Adipocyte (in vitro differentiated cells): Measurements from ENCODE around the gene CEP162.
"Not testable (repeated sequence)": the region's sequence is repeated elsewhere in the genome, so short reads cannot be mapped to it uniquely, and the experiment has no call there.

Experiments used
- DNase-seq: peaks from one replicate; pipeline ENCODE4 v3.0.0-alpha.2; 2015; ENCODE audit warnings: low read depth
- H3K27me3 ChIP-seq: replicated peaks from 2 replicates; pipeline ENCODE4 v1.7.0; 2013; ENCODE audit warnings: mild to moderate bottlenecking, low read length, moderate library complexity; ENCODE audit not compliant: control insufficient read depth, insufficient read depth
- H3K36me3 ChIP-seq: 2 replicates; pipeline ENCODE4 v1.7.0; 2013; ENCODE audit warnings: low read length, mild to moderate bottlenecking, moderate library complexity; ENCODE audit not compliant: control insufficient read depth, insufficient read depth, severe bottlenecking
- H3K4me1 ChIP-seq: 2 replicates; pipeline ENCODE4 v1.7.0; 2013; ENCODE audit warnings: mild to moderate bottlenecking, low read length, moderate library complexity; ENCODE audit not compliant: control insufficient read depth, insufficient read depth
- H3K4me3 ChIP-seq: 2 replicates; pipeline ENCODE4 v1.7.0; 2013; ENCODE audit warnings: mild to moderate bottlenecking, low read length, moderate library complexity
- H3K9ac ChIP-seq: 2 replicates; pipeline ENCODE4 v1.7.0; 2013; ENCODE audit warnings: mild to moderate bottlenecking, low read length, moderate library complexity
- H3K9me3 ChIP-seq: 2 replicates; pipeline ENCODE4 v1.7.0; 2013; ENCODE audit warnings: mild to moderate bottlenecking, low read length, moderate library complexity; ENCODE audit not compliant: control insufficient read depth

Gene CEP162

GRCh38 chr6:84177241-84177640, 50.2 kb downstream of the CEP162 start:
- no peaks in the 10 kb centered on the region for H3K4me1 ChIP-seq
- H3K36me3 ChIP-seq = peaks cover 5% of the 10 kb centered on the region

GRCh38 chr6:84172574-84172973, 54.9 kb downstream of the CEP162 start:
- no peaks in the 10 kb centered on the region for H3K27me3 ChIP-seq
- no peak overlapping the region for H3K9ac ChIP-seq
- H3K9me3 ChIP-seq = no peaks in the 10 kb centered on the region
- no peak overlapping the region for H3K4me3 ChIP-seq
- DNase-seq = no peak
- peaks cover 24% of the 10 kb centered on the region for H3K36me3 ChIP-seq
- no peaks in the 10 kb centered on the region for H3K4me1 ChIP-seq

More at GRCh38 chr6:84177241-84177640, 50.2 kb downstream of the CEP162 start:
- no peaks in the 10 kb centered on the region for H3K27me3 ChIP-seq
- no peak overlapping the region for H3K4me3 ChIP-seq
- no peak overlapping the region for H3K9ac ChIP-seq
- no peak for DNase-seq
- no peaks in the 10 kb centered on the region for H3K9me3 ChIP-seq

GRCh38 chr6:84172080-84172479, 55.4 kb downstream of the CEP162 start:
- Histone ChIP-seq H3K27me3 (no peaks in the 10 kb centered on the region), H3K9ac (no peak overlapping the region), H3K36me3 (peaks cover 24% of the 10 kb centered on the region), H3K4me3 (no peak overlapping the region), H3K9me3 (no peaks in the 10 kb centered on the region), H3K4me1 (no peaks in the 10 kb centered on the region)
- DNase-seq = no peak

- H3K4me1 ChIP-seq = no peaks in the 10 kb centered on the region
- peaks cover 24% of the 10 kb centered on the region for H3K36me3 ChIP-seq
- H3K4me3 ChIP-seq = no peak overlapping the region
- no peaks in the 10 kb centered on the region for H3K9me3 ChIP-seq
- no peaks in the 10 kb centered on the region for H3K27me3 ChIP-seq
- no peak overlapping the region for H3K9ac ChIP-seq
- no peak for DNase-seq
Measured at GRCh38 chr6:84167457-84167856, 60.0 kb downstream of the CEP162 start.

- no peaks in the 10 kb centered on the region for H3K4me1 ChIP-seq
- H3K9ac ChIP-seq = no peak overlapping the region
- peaks cover 20% of the 10 kb centered on the region for H3K36me3 ChIP-seq
- H3K9me3 ChIP-seq = no peaks in the 10 kb centered on the region
- no peak overlapping the region for H3K4me3 ChIP-seq
- no peaks in the 10 kb centered on the region for H3K27me3 ChIP-seq
- no peak for DNase-seq
Measured at GRCh38 chr6:84166395-84166794, 61.0 kb downstream of the CEP162 start.

- not testable (repeated sequence) for H3K4me1 ChIP-seq, H3K4me3 ChIP-seq, DNase-seq, H3K9ac ChIP-seq, H3K27me3 ChIP-seq, H3K9me3 ChIP-seq
- peaks cover 19% of the 10 kb centered on the region for H3K36me3 ChIP-seq
Measured at GRCh38 chr6:84164328-84164727, 63.1 kb downstream of the CEP162 start.

- DNase-seq = no peak
- no peak overlapping the region for H3K9ac ChIP-seq
- H3K9me3 ChIP-seq = no peaks in the 10 kb centered on the region
- H3K4me1 ChIP-seq = no peaks in the 10 kb centered on the region
- no peaks in the 10 kb centered on the region for H3K27me3 ChIP-seq
- no peak overlapping the region for H3K4me3 ChIP-seq
- peaks cover 16% of the 10 kb centered on the region for H3K36me3 ChIP-seq
Measured at GRCh38 chr6:84161190-84161589, 66.3 kb downstream of the CEP162 start.

GRCh38 chr6:84156306-84156705, 71.1 kb downstream of the CEP162 start:
- Histone ChIP-seq H3K4me3 (no peak overlapping the region), H3K36me3 (peaks cover 30% of the 10 kb centered on the region), H3K4me1 (no peaks in the 10 kb centered on the region), H3K27me3 (no peaks in the 10 kb centered on the region), H3K9me3 (no peaks in the 10 kb centered on the region), H3K9ac (no peak overlapping the region)
- DNase-seq = no peak

GRCh38 chr6:84151669-84152068, 75.8 kb downstream of the CEP162 start:
- Histone ChIP-seq H3K36me3 (peaks cover 25% of the 10 kb centered on the region), H3K4me3 (no peak overlapping the region), H3K27me3 (no peaks in the 10 kb centered on the region), H3K9me3 (no peaks in the 10 kb centered on the region), H3K9ac (no peak overlapping the region), H3K4me1 (no peaks in the 10 kb centered on the region)
- no peak for DNase-seq

GRCh38 chr6:84150705-84151104, 76.7 kb downstream of the CEP162 start:
- DNase-seq = peak; percentile 62
- Histone ChIP-seq H3K27me3 (no peaks in the 10 kb centered on the region), H3K9me3 (no peaks in the 10 kb centered on the region), H3K4me3 (no peak overlapping the region), H3K9ac (no peak overlapping the region), H3K36me3 (peaks cover 29% of the 10 kb centered on the region), H3K4me1 (no peaks in the 10 kb centered on the region)

- Histone ChIP-seq H3K27me3 (no peaks in the 10 kb centered on the region), H3K9ac (no peak overlapping the region), H3K36me3 (peaks cover 12% of the 10 kb centered on the region), H3K4me3 (no peak overlapping the region), H3K9me3 (no peaks in the 10 kb centered on the region), H3K4me1 (no peaks in the 10 kb centered on the region)
- no peak for DNase-seq
Measured at GRCh38 chr6:84141521-84141920, 85.9 kb downstream of the CEP162 start.

- Histone ChIP-seq H3K4me3 (no peak overlapping the region), H3K9me3 (no peaks in the 10 kb centered on the region), H3K36me3 (no peaks in the 10 kb centered on the region), H3K4me1 (no peaks in the 10 kb centered on the region), H3K9ac (no peak overlapping the region), H3K27me3 (no peaks in the 10 kb centered on the region)
- DNase-seq = no peak
Measured at GRCh38 chr6:84139311-84139710, 88.1 kb downstream of the CEP162 start.
